GM23248 (cell line): Measurements from ENCODE around the gene ATP6V0D1.

Experiments used
- EZH2 ChIP-seq: fragments of 200-600 bp; sonication (generic); IDR thresholded peaks from 2 replicates; pipeline ENCODE4 v1.6.1; 2018; ENCODE audit warnings: antibody characterized with exemption, mild to moderate bottlenecking; ENCODE audit not compliant: insufficient read depth, poor library complexity, severe bottlenecking
- EZH2phosphoT487 ChIP-seq: fragments of 200-600 bp; sonication (generic); IDR thresholded peaks from 2 replicates; pipeline ENCODE4 v1.6.1; 2018; ENCODE audit warnings: antibody characterized with exemption, moderate library complexity, mild to moderate bottlenecking, low read depth; ENCODE audit not compliant: insufficient read depth

DNA sequence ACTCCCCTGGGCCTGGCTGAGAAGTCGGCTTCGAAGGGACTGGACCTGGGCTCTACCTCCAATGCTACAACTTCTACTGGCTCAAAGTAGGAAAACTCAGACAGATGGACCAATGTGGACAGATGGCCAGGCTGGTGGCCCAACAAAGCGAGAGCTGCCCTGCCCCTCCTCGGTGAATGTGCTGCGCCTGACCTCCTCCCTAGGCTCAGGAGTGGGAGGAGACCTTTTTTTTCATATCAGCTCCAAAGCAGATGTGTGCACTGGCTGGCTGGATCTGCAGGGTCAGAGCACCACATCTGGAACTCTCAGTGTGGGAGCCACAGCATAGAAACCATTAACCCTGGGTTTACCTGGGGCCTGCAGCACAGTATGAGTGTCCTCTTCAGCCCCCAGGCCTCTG is 20.8 kb downstream of the ATP6V0D1 start:
- TF ChIP-seq EZH2phosphoT487 (no peak), EZH2 (no peak)
